ENCODE measurements around the gene YLPM1.

- TF ChIP-seq POLR2A (IDR thresholded peaks at IDR 0.05; ENCODE audit: low read depth, low read length) = no peak
- TF ChIP-seq POLR2AphosphoS5 (IDR thresholded peaks at IDR 0.05; ENCODE audit: low read depth, low read length) = no peak
Observed at GRCh38 chr14:74801396-74801795, 38.3 kb downstream of the YLPM1 start.
